ENCODE data around the gene TCP1. TPM values are rescaled to one million over a fixed set of nuclear protein-coding genes. Genes with fewer than 3 reads are reported as not detected.
"Not testable (repeated sequence)": the region's sequence is repeated elsewhere in the genome, so short reads cannot be mapped to it uniquely, and the experiment has no call there.

Gene TCP1
- 100 to 1,000 TPM; 621 to 635 TPM for total RNA-seq

- POLR2A ChIA-PET: interaction anchor here (0.6 to 3.0 kb wide), 11 partner anchors 10 to 141 kb away, joined by 3 to 20 read pairs (median 4); partner anchors contain the start of genes ACAT2 and WTAP
- CTCF ChIA-PET: interaction anchor here (1.0 to 1.4 kb wide), 3 partner anchors 18 to 98 kb away, joined by 3 to 8 read pairs (median 7); partner anchors contain the start of gene WTAP
Measured at GRCh38 chr6:159789377-159790148, at the start of gene TCP1. TCP1 (minus strand) TSS chr6:159789602; CDS start chr6:159789468, 134 bp downstream.

DNA sequence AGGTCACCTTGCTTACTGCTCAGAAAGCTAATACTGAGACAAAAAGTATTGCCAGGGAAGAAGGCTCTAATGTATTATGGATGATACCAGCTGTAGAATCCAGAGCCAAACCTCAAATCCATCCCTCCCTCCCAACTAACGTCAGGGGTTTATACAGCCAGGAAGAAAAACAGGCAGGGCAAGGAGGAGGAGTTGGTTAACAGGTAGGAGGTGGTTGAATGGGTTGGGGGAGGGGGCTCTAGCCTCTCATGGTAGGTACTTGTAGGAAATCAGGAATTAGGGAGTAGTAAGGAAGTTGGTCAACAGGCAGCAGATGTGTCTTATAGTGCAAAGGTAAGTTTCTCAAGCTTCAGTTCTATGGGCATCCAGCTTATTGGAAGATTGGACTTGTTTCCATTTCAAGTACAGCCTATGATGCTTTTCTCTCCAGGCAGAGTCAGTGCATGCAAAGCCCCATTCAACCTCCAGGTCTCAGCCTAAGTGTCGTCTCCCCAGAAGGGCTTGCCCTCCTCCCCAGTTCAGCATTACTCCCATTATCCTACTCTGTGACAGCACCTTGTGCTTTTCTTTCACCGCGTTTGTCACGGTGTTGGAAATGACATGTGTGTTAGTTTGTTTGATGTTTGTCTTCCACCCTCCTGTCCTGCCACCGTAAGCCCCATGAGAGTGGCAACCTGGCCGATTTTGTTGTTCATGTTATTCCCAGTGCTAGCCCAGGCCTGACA lies 48.8 kb upstream of the TCP1 start:
- ChIA-PET CTCF (no interaction called here), POLR2A (no interaction called here)

DNA sequence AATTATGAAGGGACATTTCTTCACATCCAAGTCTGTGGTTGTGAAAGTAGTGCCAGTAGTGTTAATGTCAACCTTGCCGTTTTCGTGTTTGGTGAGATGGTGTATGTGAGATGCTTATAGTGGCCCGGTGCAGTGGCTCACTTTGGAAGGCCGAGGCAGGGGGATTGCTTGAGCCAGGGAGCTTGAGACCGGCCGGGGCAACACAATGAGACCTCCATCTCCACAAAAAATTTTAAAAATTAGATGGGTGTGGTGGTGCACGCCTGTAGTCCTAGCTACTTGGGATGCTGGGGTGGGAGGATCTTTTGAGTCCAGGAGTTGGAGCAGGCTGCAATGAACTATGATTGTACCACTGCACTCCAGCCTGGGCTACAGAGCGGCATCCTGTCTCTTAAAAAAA lies 48.1 kb upstream of the TCP1 start:
- ChIA-PET CTCF (no interaction called here), POLR2A (no interaction called here)

GRCh38 chr6:159836718-159837490 lies 47.5 kb upstream of the TCP1 start:
- ChIA-PET POLR2A (no interaction called here), CTCF (no interaction called here)

DNA sequence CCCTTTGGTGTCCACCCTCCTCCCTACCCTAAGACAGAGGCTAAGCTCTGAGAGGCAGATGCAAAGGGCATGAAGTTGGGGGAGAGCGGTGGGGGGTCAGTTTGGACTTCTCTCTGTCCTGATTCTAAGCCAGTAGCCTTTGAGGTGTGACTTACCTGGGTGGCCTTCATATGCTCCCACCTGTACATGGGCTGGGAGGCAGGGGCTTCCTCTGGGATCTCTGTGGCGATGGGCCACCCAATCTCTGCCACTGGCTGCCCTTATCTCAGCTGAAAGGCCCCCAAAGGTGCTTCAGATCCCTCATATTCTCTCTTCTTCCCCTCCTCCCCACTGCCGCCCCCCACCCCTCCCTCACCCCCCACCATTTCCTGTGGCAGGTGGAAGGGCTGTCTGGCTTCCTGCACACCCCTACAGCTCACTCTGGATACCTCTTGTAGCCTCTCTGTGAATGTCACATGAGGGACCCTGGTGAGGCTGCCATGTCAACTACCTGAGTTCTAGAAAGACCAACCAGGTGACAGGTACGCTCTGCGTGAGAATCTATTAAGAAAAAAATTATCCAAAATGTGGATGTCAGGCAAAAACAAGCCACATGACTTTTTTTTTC lies 44.7 kb upstream of the TCP1 start:
- ChIA-PET CTCF (no interaction called here), POLR2A (no interaction called here)

DNA sequence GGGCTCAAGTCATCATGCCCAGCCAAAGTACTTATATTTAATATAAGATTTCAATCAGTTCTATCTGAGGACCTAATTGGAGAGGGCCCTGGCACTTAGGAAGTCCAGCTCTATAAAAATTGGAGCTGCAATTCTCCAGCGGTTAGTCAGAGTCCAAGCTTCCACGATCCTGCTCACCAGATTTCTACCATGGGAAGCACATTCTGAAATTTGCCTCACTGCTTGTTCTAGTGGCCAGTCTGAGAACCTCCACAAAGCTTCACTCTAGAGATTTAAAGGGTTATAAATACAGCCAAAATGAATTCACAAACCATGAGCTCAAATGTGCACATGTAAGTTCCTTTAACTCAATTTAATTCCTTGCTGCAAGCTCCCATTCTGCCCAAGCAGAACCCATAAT lies 44.2 kb upstream of the TCP1 start:
- CTCF ChIA-PET: interaction anchor here (1.3 kb wide), 1 partner anchor 12 kb away, joined by 3 read pairs; no protein-coding TSS in a partner anchor
- POLR2A ChIA-PET: no interaction called here

- ChIA-PET POLR2A (no interaction called here), CTCF (interaction anchor here (1.3 kb wide), 1 partner anchor 11 kb away, joined by 3 read pairs; no protein-coding TSS in a partner anchor)
Measured at GRCh38 chr6:159832946-159833345, 43.5 kb upstream of the TCP1 start.

GRCh38 chr6:159831373-159831679 lies 41.9 kb upstream of the TCP1 start:
- POLR2A ChIA-PET: no interaction called here
- CTCF ChIA-PET: no interaction called here

GRCh38 chr6:159830501-159831372 lies 41.3 kb upstream of the TCP1 start:
- POLR2A ChIA-PET: no interaction called here
- CTCF ChIA-PET: no interaction called here

DNA sequence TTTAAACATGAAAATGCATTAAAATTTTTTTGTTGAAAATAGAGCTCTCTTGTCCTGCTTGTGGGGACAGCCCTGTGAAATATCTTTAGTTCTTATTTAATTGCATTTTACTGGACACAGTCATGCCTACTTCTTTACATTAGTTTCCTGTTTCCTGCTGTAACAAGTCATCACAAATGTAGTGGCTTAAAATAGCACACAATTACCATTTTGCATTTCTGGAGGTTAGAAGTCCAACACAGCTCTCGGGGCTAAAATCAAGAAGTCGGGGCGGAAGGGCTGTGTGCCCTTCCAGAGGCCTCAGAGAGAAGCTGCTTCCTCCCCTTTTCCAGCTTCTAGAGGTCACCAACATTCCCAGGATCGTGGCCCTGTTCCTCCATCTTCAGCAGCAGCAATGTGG lies 40.1 kb upstream of the TCP1 start:
- CTCF ChIA-PET: no interaction called here

GRCh38 chr6:159828074-159828473 lies 38.7 kb upstream of the TCP1 start:
- POLR2A ChIA-PET: no interaction called here
- CTCF ChIA-PET: no interaction called here

More for the DNA sequence above, 40.1 kb upstream of the TCP1 start:
- POLR2A ChIA-PET: no interaction called here

DNA sequence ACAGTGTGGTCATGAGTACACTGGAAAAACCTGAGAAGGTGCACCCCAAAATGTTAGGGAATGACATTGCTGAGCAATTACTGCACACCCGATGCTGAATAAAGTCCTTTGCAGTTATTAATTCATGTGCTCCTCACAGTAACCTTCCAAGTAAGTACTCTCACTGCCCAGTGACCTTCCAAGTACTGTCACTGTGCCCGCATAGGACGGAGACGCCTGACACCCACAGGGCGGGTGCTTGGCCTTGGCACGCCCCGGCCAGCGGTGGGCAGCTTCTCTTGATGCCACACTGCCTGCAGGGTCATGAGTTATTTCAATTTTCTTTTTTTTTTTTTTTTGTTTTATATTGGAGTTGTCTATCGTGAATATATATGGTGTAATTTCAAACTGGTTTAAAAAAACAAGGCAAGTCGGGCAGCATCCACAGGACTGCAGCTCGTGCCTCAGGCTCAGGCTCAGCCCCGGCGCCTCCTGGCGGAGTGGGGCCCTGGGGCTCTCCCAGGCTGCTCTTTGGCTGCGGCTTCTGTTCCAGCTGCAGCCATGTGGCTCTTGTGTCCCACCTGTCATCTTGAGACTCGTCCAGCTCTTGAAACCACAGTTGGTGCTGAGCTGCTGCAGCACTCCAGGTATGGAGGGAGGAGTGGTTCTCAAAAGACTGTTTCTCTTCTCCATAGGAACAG lies 37.7 kb upstream of the TCP1 start:
- POLR2A ChIA-PET: no interaction called here
- CTCF ChIA-PET: interaction anchor here (0.7 kb wide), 1 partner anchor 107 kb away, joined by 3 read pairs; no protein-coding TSS in a partner anchor

GRCh38 chr6:159826004-159826403 lies 36.6 kb upstream of the TCP1 start:
- CTCF ChIA-PET: no interaction called here
- POLR2A ChIA-PET: no interaction called here

- CTCF ChIA-PET, POLR2A ChIA-PET: not testable (repeated sequence)
Measured at GRCh38 chr6:159824690-159825089, 35.3 kb upstream of the TCP1 start.

- ChIA-PET CTCF (no interaction called here), POLR2A (no interaction called here)
Measured at GRCh38 chr6:159823953-159824352, 34.6 kb upstream of the TCP1 start.

GRCh38 chr6:159821726-159822125 lies 32.3 kb upstream of the TCP1 start:
- CTCF ChIA-PET: interaction anchor here (1.3 kb wide), 1 partner anchor 11 kb away, joined by 3 read pairs; no protein-coding TSS in a partner anchor
- POLR2A ChIA-PET: no interaction called here

DNA sequence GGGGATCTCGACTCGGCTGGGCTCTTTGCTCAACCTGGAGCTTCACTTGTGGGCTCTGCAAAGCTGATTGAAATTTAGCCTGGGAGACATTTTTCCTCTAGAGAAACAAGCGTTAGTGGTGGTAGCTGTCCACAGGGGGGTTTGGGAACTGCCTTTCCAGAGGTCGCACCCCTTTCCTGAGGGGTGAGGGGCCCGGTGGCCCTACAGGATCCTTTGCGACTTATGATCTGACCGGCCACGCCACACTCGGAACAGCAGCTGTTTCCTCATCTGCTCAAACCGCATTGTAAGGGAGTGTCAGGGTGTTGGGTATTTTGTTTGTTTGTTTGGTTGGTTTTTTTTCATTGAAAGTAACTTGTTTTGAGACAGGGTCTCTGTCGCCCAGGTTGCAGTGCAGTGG lies 31.7 kb upstream of the TCP1 start:
- ChIA-PET CTCF (interaction anchor here (1.3 kb wide), 1 partner anchor 12 kb away, joined by 3 read pairs; no protein-coding TSS in a partner anchor), POLR2A (no interaction called here)

DNA sequence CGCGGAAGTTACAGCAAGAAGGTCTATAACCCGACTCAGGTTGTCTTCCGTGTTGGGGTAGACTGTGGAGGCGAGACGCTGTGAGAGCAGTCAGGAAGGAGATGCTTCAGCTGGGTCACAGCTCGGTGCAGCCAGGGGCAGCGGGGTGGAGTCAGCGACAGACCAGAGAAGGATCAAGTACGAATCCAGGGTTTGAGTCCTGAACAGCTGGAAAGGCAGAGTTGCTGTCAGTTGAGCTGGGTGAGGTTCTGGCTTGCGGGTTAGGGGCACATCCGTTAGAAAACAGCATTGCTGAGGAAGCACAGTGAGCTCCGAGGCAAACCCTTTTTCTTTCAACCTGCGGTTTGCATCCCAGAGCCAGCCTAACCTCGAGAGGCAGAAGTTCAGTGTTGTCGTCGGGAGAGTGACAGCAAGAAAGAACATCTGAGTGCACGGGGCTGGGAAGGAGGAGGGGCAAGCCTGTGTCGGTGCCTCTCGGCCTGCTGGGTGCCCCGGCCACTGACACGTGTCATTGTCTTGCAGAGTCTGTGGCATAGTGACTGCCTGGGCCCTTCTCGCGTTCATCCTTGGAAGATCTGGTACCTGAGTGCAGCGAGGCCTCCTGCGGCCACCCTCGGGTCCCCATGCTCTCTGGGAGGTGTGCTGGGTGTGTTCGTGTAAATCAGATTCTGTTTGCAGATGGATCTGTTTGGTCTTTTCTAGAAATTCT lies 30.7 kb upstream of the TCP1 start:
- CTCF ChIA-PET: no interaction called here
- POLR2A ChIA-PET: interaction anchor here (1.0 kb wide), 1 partner anchor 20 kb away, joined by 3 read pairs; the partner anchor contains the start of gene PNLDC1
